Stimulated activated CD4-positive, alpha-beta T cell treated with anti-CD3 and anti-CD28 coated beads, Interleukin-2, amount 100 ng/mL, for 4 hours (primary cell): Measurements from ENCODE around the gene ATG2A.

ENCODE experiments used
- DNase-seq: peaks from one replicate; pipeline ENCODE4 v3.0.0-alpha.2; 2020; ENCODE audit warnings: low read depth

ATG2A gene

DNA sequence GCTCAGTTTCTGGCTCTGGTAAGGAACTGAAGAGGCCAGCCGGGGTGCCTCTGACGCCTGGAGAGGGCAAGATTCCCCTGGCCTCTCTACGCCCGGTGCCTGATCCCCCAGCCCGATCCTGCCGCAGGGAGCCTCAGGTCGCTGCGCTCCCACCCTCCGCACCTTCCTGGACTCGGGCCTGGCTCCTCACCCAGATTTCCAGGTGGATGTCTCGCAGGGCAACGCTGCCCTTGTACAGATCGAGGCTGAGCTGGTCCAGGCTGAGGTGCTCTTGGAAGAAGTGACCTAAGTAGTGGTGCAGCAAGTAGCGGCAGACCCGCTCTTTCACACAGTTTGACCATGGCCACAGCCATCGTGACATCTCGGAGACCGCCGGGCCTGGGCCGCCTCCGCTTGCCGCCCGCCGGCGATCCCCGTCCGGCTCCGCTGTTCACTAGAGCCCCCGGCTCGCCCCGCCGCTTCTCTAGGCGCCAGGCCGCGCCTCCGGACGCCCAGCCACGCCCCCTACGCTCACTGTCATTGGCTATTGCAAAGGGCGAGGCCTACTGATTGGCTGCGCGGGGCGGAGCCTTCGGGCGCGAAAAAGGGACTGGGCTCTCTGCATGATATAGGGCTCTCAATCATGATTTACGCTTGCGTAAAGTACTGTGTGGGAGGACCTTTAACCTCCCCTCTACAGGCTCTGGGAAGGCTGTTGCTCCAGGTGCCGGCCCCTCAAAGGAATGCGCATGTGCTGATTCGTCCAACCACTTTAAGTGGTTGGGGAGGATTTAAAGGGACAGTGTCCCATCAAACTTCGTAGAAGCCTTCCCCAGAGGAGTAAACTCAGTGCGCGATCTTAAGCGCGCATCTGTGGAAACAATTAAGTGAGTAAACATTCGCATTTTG lies at the start of gene ATG2A:
TSS of gene ATG2A (minus strand) at position 435 of the 888 bp plus-strand sequence. CDS start at position 361, 74 bp downstream.
- DNase-seq, result peak; percentile 98

DNA sequence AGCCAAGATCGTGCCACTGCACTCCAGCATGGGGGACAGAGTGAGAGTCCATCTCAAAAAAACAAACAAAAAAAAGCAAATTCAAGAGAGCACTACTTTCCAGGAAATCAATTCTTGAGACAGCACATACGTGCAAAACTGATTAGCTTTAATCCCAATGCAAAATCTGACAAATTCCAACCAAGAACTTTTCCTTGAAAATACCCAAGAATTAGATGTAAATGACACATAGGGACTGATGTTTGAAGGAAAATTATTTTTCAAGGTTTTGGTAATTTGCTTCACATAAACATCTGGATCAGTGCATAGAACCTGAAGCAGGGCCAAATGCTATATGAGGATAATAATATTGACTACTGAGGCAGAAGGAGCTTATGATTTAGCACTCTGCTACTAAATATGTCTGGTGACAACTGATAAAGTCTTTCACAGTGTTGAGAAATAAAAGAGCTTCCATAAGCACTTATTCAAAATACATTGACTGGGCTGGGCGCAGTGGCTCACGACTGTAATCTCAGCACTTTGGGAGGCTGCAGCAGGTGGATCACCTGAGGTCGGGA lies 46.1 kb upstream of the ATG2A start:
- DNase-seq, result no peak

DNA sequence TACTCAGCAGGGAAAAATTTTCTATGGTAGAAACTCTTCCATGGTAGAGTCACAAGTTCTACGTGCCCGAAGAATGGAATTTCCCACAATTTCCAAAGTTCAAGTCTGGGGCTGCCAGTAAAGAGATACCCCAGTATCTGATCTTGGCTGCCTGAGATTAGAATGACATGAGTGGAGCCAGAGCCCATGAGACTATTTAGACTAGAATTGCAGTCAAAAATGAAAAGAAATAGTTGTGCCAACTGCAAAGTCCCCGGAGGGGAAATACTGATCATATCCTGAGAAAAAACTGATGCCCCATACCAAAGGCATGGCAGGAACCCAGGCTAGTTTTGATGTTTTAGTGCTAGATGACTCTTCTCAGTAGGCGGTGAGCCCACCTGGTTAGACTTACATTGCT lies 43.7 kb upstream of the ATG2A start:
- DNase-seq, result no peak

DNA sequence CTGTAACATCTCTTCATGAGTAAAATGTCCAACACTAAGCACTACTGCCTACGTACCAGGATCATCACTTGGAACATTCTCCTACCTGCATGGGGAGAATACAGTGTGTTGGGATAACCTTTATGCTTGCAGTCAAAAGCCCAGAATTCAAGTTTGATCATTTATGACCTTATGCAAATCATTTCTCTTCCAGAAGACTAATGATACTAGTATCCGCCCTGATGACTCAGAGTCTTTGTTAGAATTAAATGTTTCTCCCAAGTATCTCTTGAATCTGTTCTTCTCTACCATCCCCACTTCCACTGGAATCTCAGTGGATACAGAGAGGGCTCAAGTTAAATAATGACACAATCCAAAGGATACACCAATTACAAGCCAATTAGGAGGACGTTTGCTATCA lies 42.5 kb upstream of the ATG2A start:
- no peak for DNase-seq

DNA sequence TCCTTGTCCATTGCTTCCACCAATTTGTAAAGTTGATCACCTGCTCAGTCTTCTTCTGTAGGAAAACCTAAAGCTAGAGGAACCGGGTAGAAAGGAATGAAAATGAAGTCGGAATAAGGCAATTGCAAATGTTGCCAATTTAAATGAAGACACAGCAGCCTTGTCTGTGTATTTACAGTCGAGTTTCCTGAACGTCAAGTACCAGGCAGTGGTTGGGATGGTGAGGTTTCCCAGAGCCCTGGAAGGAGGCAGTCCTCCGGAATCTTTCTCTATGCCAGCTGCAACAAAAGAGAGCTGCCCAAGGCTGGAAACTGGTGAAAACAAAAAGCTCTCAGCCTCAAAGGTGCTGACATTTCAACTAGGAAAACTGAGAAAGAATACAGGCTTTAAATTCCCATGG lies 37.2 kb upstream of the ATG2A start:
- DNase-seq, result no peak

DNA sequence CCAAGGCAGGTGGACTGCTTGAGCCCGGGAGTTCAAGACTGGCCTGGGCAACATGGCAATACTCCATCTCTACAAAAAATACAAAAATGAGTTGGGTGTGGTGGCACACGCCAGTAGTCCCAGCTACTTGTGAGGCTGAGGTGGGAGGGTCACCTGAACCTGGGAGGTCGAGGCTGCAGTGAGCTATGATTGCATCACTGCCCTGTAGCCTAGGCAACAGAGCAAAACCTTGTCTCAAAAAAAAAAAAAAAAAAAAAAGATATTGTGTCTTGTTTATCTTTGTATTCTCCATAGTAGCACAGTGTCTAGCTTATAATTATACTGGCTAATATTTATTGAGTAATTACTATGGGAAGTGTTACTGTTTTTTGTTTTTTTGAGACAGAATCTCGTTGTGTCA lies 34.5 kb upstream of the ATG2A start:
- DNase-seq, result no peak

DNA sequence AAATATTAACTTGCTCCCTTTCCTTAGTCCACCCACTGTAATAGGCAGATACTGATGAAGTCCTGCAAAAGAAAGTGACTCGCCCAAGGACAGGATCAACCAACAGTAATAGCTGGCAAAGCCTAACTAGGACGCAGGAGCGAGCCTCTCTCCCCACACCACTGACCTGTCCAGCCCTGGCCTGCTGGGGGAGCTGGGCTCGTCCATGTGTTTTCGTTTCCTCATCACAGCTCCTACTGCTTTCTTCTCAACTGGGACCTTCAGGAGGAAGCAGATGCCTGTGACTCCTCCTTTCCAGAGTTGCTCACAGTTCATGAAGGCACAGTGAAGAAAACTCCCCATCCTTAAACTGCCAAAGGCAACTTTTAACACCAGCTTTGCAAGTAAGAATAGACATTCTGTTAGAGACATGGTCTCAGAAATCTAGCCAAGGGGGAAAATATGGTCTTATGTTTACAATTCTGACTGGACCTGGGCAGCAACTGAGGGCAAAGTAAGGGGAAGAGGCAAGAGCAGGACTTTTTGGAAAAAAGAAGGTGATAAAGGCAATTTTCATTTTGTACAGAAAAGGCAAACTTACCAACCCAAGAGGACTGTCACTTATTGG lies 30.3 kb upstream of the ATG2A start:
- DNase-seq, result no peak

DNA sequence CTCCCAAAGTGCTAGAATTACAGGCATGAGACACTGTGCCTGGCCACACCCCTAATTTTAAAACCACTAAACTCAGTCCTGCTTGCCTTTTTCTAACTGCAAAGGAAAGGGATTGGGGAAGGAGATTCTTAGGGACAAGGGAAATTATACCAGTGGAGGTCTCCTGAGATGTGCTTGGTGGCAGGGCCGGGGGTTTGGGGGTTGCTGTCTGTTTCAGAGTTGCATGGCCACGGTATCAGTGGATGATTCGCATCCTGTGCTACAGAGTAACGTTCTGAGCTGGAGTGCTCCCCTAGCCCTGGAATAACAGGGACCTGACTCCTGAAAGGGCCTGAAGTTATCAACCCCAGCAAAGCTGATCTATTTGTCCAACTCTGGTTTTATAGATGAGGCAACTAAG lies 19.5 kb upstream of the ATG2A start:
- no peak for DNase-seq

DNA sequence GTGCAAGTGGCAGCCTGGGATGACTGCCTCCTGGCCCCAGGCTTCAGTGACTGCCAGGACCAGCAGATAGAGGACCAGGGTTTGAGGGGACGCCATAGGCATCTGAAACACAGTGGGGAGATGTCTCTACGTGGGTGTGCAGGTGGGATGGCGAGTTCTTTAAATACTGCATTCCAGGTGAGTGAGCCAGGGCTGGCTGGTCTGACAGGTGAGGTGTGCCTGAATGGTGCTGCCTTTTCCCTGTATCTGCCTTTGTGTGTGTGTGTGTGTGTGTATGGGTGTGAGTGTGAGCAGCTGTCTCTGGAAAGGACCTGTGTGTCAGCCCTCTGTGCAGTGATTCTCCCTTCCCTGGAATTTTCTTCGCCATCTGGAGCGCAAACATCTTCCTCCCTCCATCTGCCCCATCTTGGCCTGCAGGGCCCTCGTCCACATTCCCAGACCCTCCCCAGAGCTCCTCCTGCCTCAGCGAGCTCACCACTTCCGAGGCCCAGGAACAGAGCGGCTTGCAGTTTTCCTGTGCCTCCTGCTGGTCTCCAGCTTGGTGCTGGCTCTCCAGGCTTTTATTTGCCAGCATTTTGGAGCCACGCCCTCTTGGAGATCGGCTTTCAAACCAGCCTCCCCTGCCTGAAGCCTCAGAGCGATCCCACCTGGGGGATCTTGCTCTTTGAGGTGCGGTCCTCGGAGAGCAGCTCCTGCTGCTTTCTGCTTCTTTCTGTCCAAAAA lies 18.5 kb upstream of the ATG2A start, which contains the start of gene GPHA2:
TSS of gene GPHA2 (minus strand) at position 535 of the 723 bp plus-strand sequence. CDS start at position 102, 433 bp downstream.
- no peak for DNase-seq

DNA sequence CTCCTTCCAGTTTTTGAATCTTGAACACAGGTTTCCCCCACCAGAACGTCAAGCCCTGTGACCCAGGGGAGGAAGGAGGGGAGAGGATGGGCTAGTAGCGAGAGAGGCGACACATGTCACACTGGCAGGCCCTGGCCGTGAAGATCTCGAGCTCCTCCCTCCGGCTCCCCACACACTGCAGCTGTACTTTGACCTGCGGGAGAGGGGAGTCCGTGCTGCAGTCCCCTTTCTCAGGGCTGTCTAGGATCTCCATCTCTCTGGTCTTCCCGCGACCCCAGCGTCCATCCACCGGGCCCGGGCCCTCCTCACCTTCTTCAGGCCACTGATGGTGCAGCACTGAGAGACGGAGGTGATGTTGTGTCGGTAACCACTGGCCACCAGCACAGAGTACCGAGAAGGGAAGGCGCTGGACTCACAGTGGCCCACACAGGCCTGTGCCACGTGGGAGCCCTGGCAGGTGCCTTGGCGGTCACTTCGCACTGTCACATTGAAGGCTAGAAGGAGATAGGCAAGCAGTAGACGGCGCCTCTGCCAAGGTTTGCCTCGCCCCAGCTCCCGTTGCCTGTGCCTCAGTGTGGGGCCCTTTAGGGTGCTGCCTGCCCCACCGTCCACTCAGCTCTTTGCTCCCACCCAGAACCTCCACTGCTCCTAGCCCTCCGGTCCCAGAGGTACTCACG lies 17.8 kb upstream of the ATG2A start:
- DNase-seq, result no peak

DNA sequence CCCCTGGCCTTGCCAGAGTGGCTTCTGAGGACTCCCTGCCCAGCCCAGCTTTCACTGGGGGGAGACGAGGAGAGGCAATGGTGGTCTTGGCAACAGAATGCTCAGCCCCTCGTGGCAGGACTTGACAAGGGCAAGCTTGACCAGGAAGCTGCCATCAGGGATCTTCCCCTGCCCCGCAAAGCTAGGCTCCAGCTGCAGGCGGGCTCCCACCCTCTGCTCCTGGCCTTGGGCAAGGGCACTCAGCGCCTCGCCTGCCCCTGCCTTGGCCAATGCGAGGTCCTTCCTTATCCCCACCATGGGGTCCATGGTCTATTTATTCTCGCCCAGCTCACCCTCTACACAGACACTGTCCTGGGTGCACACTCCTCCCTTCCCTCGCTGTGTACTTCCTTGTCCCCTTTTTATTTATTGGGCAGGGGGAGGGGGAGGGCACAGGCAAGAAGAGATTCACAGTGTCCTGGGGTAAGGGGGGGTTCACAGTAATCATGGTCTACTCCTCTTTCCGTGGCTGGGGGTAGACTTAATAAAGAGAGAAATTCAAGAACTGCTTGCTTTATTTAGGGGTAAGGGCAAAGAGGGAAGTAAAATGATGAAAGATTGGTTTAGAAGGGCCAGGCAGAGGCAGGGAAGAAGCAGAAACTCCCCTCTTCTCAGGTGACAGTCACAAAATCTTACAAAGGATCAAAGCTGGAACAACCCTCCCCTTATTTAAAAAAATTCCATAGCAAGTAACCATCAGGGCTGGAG lies 17.1 kb upstream of the ATG2A start:
- DNase-seq, result no peak

DNA sequence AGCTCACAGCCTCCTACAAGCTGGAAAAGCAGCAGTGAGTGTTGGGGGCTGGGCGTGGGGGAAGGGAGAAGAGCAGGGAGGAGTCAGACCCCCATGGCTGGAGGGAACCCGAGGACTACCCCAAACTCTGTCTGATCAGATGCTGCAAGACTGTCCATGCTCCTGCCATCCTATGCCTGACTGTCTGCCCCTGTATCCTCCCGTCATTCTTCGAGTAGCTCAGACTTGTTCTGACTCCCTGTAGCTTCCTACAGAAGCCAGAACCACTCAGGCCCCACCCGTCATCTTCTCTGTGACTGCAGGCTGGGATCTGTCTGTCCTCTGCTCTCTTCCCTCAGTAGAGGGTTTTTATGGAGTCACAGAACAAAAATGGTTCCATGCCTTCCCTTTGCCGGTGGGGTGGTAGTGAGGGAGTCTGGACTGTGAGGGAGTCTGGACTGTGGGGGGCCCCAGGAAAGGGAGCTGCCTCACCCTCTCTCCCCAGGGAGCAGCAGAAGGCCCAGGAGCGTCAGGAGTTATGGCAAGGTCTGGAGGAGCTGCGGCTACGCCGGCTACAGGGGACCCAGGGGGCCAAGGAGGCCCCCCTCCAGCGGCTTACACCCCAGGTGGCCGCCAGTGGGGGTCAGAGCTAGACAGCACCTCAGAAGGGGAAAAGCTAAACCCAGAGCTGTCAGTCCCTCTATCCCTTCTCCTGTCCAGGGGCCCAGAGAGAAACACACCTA lies 16.4 kb upstream of the ATG2A start:
- DNase-seq, result no peak

DNA sequence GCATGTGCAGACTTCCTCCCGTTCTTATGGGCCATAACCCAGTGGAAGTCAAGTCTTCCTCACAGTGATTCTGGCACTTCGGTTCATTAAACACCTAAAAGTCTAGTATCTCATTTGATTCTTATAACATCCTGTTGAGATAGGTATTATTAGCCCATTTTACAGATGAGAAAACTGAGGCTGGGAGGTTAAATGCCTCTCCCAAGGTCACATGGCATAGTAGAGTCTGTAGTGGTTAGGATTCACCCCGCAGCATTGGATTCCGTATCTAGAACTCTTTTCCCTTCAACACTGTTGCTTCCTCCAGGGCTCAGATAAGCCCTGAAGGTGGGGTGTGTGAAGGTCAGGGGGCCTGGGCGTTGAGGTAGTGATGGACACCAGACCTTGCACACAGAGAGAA lies 15.3 kb upstream of the ATG2A start:
- DNase-seq, result no peak

DNA sequence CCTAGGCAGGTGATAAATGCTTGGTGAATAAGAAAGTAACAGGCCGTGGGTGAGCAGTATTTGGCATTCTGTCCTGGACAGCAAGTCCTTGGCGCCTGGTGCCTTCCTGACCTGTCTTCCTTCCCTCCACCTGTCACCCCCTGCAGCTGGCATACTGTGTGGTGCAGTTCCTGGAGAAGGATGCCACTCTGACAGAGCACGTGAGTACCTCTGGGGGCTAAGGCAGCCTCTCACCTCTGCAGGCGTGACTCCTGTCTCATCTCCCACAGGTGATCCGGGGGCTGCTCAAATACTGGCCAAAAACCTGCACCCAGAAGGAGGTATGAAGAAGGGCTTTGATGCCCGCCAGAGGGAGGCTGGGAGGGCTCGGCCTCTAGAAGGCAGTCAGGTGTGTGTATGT lies 14.3 kb upstream of the ATG2A start:
- DNase-seq, result no peak

DNA sequence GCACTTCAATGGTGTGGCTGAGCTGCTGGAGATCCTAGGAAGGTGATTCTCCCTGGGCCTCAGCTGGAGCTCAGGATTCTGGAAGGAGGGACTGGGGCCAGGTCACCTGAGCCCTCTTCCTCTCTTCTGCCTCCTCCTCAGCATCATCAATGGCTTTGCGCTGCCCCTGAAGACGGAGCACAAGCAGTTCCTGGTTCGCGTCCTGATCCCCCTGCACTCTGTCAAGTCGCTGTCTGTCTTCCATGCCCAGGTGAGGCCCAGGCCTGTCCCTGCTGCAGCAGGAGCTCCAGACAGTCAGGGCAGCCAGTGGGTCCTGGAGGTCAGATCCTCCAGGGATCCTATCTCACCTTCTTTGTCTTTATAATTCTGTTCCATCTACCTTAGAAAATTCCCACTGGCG lies 13.3 kb upstream of the ATG2A start:
- DNase-seq, result no peak

DNA sequence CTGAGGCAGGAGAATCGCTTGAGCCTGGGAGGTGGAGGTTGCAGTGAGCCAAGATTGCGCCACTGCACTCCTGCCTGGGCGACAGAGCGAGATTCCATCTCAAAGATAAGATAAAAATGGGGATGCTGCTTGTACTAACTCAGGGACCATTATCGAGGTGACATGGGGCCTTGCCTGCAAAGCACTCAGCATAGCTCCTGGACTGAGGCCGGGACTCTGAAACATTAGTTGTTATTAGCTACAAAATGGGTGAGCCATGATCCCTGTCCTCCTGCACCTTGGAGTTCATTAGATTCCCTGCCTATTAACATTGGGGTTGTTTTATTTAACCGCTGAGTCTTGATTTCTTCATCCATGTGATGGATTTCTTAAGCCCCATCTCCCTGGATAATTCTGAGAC lies 12.6 kb upstream of the ATG2A start:
- no peak for DNase-seq

DNA sequence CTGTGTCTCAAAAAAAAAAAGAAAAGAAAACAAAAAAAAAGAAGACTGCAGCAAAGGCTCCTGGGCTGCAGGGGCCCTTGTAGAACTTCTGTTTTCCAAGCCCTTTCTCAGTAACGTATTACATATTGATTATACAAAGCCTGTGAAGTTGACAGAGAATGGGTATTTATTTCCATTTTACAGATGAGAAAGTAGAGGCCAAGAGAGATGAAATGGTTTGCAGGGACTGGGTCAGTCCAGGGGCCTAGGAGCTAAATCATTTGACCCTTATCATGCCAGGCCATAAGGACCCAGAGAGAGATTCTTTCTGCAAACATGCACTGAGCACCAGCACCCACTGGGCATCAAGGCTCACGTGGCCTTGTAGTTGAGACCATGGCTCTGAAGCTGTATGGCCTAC lies 11.9 kb upstream of the ATG2A start:
- DNase-seq, result no peak

DNA sequence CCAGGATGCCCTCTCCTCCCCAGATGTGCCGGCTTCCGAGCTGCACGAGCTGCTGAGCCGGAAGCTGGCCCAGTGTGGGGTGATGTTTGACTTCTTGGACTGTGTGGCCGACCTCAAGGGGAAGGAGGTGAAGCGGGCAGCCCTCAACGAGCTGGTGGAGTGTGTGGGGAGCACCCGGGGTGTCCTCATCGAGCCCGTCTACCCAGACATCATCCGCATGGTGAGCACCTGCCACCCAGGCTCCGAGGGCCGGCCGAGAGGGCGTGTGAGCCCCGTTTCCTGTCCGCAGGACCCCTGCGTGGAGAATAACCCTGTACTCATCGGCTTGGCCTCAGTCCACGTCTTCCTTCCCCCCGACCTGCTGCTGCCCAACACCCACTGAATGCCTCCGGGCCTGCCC lies 9.7 kb upstream of the ATG2A start:
- DNase-seq, result no peak

DNA sequence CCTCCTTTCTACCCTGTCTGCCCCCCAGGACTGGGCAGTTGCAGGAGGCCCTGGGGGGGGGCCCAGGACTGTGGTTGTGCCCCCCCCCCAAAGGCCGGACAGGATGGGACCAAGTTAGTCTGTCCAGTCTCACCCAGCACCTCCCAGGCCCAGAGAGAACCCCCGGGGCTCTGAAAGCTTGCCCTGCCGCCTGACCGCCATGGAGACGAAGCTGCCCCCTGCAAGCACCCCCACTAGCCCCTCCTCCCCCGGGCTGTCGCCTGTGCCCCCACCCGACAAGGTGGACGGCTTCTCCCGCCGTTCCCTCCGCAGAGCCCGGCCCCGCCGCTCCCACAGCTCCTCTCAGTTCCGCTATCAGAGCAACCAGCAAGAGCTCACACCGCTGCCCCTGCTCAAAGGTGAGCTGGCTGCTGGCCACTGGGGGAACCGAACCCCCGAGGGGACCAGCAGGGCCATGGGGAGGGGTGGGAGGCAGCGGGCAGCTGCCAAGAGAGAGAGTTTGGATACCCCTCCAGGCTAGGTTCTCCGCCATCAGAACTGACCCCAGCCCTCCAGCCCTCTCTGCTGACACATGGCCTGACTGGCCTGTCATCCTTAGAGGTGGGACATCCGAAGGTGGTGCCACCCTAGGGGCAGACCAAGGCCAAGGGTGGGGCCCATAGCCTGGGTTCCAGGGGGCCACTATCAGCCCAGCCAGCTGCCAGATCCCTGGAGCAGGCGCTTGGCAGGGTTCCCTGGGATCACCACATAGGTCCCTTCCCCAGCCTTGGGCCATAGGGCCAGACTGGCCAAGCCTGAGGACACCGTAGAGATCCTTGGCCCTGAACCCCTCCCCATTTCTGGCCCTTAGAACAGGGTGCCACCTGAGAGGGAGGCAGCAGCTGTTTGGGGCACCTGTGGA lies 8.8 kb upstream of the ATG2A start:
- DNase-seq, result no peak

DNA sequence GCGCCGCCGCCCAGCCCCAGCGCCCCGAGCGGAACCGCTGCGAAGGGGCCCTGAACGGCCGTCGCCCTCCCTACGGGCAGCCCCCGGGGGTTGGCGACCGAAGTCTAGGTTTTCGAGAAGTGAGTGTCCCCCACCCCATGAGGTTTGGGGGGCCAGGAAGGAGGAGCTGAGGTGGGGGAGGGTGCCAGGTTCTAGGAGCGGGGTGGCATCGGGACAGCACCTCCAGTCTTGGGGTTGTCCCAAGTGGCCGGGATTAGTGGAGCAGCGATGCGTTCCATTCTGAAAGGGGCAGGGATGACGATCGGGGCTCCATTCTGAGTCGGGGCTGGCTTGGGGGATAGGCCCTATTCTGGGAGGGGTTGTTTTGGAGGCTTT lies 7.9 kb upstream of the ATG2A start:
- no peak for DNase-seq
